Spleen (tissue), 3 donors: ENCODE measurements around the gene ZCCHC4.

Source experiments
- POLR2A ChIP-seq, 3 donors: fragments of 450-650 bp; IDR thresholded peaks; one replicate each; pipeline ENCODE4 v1.5.1; 2017; ENCODE audit warnings: antibody characterized with exemption in 3 of 3, mild to moderate bottlenecking in 1 of 3
- POLR2AphosphoS5 ChIP-seq, 3 donors: sonication (generic); formaldehyde crosslinking; IDR thresholded peaks; one replicate each; pipeline ENCODE4 v1.5.1; 2017; ENCODE audit warnings: antibody characterized with exemption in 3 of 3

DNA sequence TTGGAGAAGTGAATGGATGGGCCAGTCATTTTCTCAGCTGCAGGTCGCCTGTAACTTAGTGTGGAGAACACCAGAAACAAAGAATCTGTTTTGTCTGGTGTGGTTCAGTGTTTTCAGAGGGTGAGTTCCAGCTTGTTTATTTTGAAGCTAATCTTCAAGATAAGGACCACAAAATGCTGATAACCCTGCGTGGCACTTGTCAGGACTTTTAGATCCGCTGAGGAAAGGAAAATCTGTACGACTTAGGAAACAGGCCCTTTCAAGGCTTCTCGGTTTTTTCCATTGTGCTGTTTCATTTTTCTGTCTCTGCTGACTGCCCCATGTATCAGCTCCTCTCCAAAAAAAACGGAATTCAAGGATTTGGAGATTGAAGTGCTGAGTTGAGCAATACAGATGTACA, 55.7 kb downstream of the ZCCHC4 start:
- TF ChIP-seq POLR2A (IDR thresholded peaks at IDR 0.05) = no peak
- no peak for TF ChIP-seq POLR2AphosphoS5 (IDR thresholded peaks at IDR 0.05)
